Muscle of arm (tissue), 12 donors: ENCODE results near the gene DISP3. TPM values are rescaled to one million over a fixed set of nuclear protein-coding genes. Genes with fewer than 3 reads are reported as not detected.

ENCODE experiments used
- DNase-seq: peaks from one replicate; pipeline ENCODE4 v3.0.0-alpha.2; 2013
- polyA plus RNA-seq, 12 donors: library from polyadenylated mRNA; unstranded; fragments of 120-200 nt; gene quantifications; one replicate each; pipeline ENCODE4 v1.2.1, GENCODE V29; 2013; ENCODE audit not compliant: insufficient read length in 12 of 12

The DISP3 gene
- polyA plus RNA-seq, 12 donors = 0.14 to 0.57 (median 0.24) TPM; not detected in 2

- DNase-seq = no peak
Observed at GRCh38 chr1:11543392-11543791, 64.4 kb downstream of the DISP3 start.

GRCh38 chr1:11543796-11544195 is 64.8 kb downstream of the DISP3 start:
- DNase-seq = no peak

- DNase-seq = no peak
Observed at GRCh38 chr1:11546456-11546855, 67.5 kb downstream of the DISP3 start.

GRCh38 chr1:11550664-11551283 is 71.8 kb downstream of the DISP3 start:
- DNase-seq = peak; percentile 89

- no peak for DNase-seq
Observed at GRCh38 chr1:11558276-11558675, 79.3 kb downstream of the DISP3 start.

GRCh38 chr1:11558871-11559590 is 80.1 kb downstream of the DISP3 start:
- DNase-seq = no peak

- DNase-seq = no peak
Observed at GRCh38 chr1:11559591-11559970, 80.6 kb downstream of the DISP3 start.

- no peak for DNase-seq
Observed at GRCh38 chr1:11560061-11560460, 81.1 kb downstream of the DISP3 start.

GRCh38 chr1:11561740-11562139 is 82.8 kb downstream of the DISP3 start:
- no peak for DNase-seq

- no peak for DNase-seq
Observed at GRCh38 chr1:11562664-11563063, 83.7 kb downstream of the DISP3 start.

- no peak for DNase-seq
Observed at GRCh38 chr1:11563560-11564069, 84.7 kb downstream of the DISP3 start.

- no peak for DNase-seq
Observed at GRCh38 chr1:11564237-11564636, 85.3 kb downstream of the DISP3 start.

- DNase-seq = no peak
Observed at GRCh38 chr1:11566042-11566850, 87.3 kb downstream of the DISP3 start.

GRCh38 chr1:11567244-11568065 is 88.5 kb downstream of the DISP3 start:
- no peak for DNase-seq

GRCh38 chr1:11568687-11569086 is 89.7 kb downstream of the DISP3 start:
- DNase-seq = no peak

- DNase-seq = no peak
Observed at GRCh38 chr1:11569551-11569950, 90.6 kb downstream of the DISP3 start.

GRCh38 chr1:11569954-11570353 is 91.0 kb downstream of the DISP3 start:
- no peak for DNase-seq

GRCh38 chr1:11570821-11571380 is 91.9 kb downstream of the DISP3 start:
- no peak for DNase-seq

GRCh38 chr1:11571906-11572616 is 93.1 kb downstream of the DISP3 start:
- DNase-seq = no peak

- no peak for DNase-seq
Observed at GRCh38 chr1:11573116-11573692, 94.2 kb downstream of the DISP3 start.
